ENCODE data around the gene ENDOV. TPM values are rescaled to one million over a fixed set of nuclear protein-coding genes. Genes with fewer than 3 reads are reported as not detected.
"Not testable (repeated sequence)": the region's sequence is repeated elsewhere in the genome, so short reads cannot be mapped to it uniquely, and the experiment has no call there.

Gene ENDOV
- total RNA-seq, 2 experiments from 2014 or later = 12.3 to 13.0 TPM

DNA sequence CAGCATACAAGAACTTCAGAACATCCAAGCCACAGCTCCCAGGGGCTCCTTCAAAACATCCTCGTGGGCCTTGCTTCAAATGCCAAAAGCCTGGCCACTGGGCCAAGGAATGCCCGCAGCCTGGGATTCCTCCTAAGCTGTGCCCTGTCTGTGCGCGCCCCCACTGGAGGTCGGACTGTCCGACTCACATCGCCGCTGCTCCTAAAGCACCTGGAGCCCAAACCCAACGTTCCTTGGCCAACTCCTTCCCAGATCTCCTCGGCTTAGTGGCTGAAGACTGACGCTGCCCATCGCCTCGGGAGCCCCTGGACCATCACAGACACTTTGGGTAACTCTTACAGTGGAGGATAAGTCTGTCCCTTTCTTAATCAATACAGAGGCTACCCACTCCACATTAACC lies 12.9 kb upstream of the ENDOV start:
- H3K9me3 Mint-ChIP-seq (ENCODE audit: low read depth); DNase-seq; H3K4me1 Mint-ChIP-seq; H3K36me3 Mint-ChIP-seq (ENCODE audit: low read depth); H3K27me3 Mint-ChIP-seq; H3K4me3 Mint-ChIP-seq; POLR2A ChIA-PET; H3K27ac Mint-ChIP-seq; ATAC-seq; intact Hi-C loops (cut with DNase I, micrococcal nuclease): not testable (repeated sequence)
- CTCF ChIA-PET = interaction anchor here (0.9 to 1.0 kb wide), 2 partner anchors 20 to 25 kb away, joined by 3 read pairs; no protein-coding TSS in a partner anchor

DNA sequence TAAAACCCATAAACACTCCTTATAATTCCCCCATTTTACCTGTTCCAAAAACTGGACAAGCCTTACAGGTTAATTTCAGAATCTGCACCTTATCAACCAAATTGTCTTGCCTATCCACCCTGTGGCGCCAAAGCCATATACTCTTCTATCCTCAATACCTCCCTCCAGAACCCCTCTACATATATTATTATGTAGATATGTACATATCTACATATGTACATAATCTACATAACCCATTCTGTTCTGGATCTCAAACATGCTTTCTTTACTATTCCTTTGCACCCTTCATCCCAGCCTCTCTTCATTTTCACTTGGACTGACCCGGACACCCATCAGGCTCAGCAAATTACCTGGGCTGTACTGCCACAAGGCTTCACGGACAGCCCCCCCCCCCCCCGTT lies 12.0 kb upstream of the ENDOV start:
- no peak overlapping the region for H3K4me3 Mint-ChIP-seq
- CTCF ChIA-PET = no interaction called here
- H3K27ac Mint-ChIP-seq = no peak overlapping the region
- ATAC-seq = no peak
- no peaks in the 10 kb centered on the region for H3K9me3 Mint-ChIP-seq (ENCODE audit: low read depth)
- H3K36me3 Mint-ChIP-seq (ENCODE audit: low read depth) = no peaks in the 10 kb centered on the region
- POLR2A ChIA-PET = no interaction called here
- no peak for DNase-seq
- H3K4me1 Mint-ChIP-seq = peaks cover 2% of the 10 kb centered on the region
- intact Hi-C loops (cut with DNase I, micrococcal nuclease) = no loop called here
- H3K27me3 Mint-ChIP-seq = no peaks in the 10 kb centered on the region

DNA sequence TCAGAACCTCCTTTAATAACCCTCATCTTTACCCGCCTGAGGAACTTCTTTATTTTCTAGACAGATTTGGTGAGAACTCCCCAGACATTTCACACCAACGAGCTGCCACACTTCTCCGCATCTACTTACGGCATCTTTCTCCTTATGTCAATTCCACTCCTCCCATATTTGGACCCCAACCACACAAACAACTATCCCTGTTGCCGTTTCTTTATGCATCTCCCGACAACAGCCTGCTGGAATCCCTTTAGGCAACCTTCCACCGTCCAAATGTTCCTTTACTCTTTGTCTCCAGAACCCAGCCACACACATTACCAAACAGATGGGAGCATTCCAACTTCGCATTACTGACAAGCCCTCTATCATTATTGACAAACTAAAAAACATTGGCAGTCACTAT lies 8.8 kb upstream of the ENDOV start:
- POLR2A ChIA-PET = no interaction called here
- H3K4me1 Mint-ChIP-seq = peaks cover 3% of the 10 kb centered on the region
- intact Hi-C loops (cut with DNase I, micrococcal nuclease) = no loop called here
- no peak overlapping the region for H3K27ac Mint-ChIP-seq
- no peaks in the 10 kb centered on the region for H3K9me3 Mint-ChIP-seq (ENCODE audit: low read depth)
- no peaks in the 10 kb centered on the region for H3K27me3 Mint-ChIP-seq
- no peak for ATAC-seq
- DNase-seq = no peak
- H3K36me3 Mint-ChIP-seq (ENCODE audit: low read depth) = no peaks in the 10 kb centered on the region
- CTCF ChIA-PET = no interaction called here
- H3K4me3 Mint-ChIP-seq = no peak overlapping the region

DNA sequence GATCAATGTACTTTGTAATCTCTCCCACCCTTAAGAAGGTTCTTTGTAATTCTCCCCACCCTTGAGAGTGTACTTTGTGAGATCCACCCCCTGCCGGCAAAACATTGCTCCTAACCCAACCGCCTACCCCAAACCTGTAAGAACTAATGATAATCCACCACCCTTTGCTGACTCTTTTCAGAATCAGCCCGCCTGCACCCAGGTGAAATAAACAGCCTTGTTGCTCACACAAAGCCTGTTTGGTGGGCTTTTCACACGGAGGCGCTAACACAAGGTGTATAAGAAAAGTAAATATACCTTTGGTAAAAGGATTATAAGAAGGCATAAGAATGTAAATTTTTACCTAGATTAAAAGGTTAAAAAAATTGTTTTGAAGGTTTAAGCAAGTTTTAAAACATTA lies 7.0 kb upstream of the ENDOV start:
- DNase-seq; H3K4me3 Mint-ChIP-seq; ATAC-seq; H3K4me1 Mint-ChIP-seq; H3K27me3 Mint-ChIP-seq; H3K36me3 Mint-ChIP-seq (ENCODE audit: low read depth); H3K27ac Mint-ChIP-seq; POLR2A ChIA-PET; intact Hi-C loops (cut with DNase I, micrococcal nuclease); H3K9me3 Mint-ChIP-seq (ENCODE audit: low read depth): not testable (repeated sequence)
- CTCF ChIA-PET = interaction anchor here (1.2 kb wide), 1 partner anchor 10 kb away, joined by 3 read pairs; no protein-coding TSS in a partner anchor

DNA sequence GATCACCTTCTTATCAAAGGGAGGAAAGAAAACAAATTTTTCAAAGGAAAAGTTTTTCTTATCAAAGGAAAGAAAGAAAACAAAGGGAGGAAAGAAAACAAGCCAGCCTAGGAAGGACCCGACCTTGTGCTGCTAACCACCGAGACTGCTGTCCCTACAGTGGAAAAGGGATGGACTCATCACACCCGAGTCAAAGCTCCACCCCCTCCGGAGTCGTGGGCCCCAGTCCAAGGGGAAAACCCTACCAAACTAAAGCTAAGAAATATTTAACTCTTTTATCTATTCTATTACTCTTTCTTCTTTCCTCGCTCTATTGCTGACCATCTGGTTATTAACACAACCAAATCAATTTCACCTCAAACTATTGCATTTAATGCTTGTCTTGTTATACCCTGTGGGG lies 6.1 kb upstream of the ENDOV start:
- Mint-ChIP-seq H3K9me3 (ENCODE audit: low read depth) (no peaks in the 10 kb centered on the region), H3K27ac (no peak overlapping the region), H3K4me1 (peaks cover 3% of the 10 kb centered on the region), H3K36me3 (ENCODE audit: low read depth) (no peaks in the 10 kb centered on the region), H3K27me3 (peaks cover 11% of the 10 kb centered on the region), H3K4me3 (no peak overlapping the region)
- POLR2A ChIA-PET = no interaction called here
- intact Hi-C loops (cut with DNase I, micrococcal nuclease) = no loop called here
- CTCF ChIA-PET = interaction anchor here (0.7 kb wide), 1 partner anchor 161 kb away, joined by 3 read pairs; no protein-coding TSS in a partner anchor
- DNase-seq (peak; percentile 50), ATAC-seq (no peak)

DNA sequence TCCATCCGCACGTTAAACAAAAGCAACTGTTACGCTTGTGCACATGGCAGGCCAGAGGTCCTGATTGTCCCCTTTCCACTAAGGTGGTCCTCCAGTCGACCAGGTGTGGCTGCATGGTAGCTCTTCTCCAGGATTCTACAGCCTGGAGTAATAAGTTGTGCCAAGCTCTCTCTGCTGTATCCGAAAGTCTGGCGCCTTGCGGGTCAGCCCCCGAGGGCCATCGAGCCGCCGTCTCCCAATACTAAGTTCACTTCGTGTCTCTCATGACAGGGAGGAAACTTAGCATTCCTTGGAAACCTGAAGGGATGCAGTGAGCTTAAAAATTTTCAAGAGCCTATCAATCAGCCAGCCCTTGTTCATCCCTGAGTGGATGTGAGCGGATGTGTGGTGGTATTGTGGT lies 5.3 kb upstream of the ENDOV start:
- ChIA-PET CTCF (no interaction called here), POLR2A (no interaction called here)
- ATAC-seq (no peak), DNase-seq (no peak)
- Mint-ChIP-seq H3K4me1 (peaks cover 10% of the 10 kb centered on the region), H3K27me3 (peaks cover 16% of the 10 kb centered on the region), H3K27ac (no peak overlapping the region), H3K9me3 (ENCODE audit: low read depth) (no peaks in the 10 kb centered on the region), H3K4me3 (no peak overlapping the region), H3K36me3 (ENCODE audit: low read depth) (no peaks in the 10 kb centered on the region)
- intact Hi-C loops (cut with DNase I, micrococcal nuclease) = no loop called here

DNA sequence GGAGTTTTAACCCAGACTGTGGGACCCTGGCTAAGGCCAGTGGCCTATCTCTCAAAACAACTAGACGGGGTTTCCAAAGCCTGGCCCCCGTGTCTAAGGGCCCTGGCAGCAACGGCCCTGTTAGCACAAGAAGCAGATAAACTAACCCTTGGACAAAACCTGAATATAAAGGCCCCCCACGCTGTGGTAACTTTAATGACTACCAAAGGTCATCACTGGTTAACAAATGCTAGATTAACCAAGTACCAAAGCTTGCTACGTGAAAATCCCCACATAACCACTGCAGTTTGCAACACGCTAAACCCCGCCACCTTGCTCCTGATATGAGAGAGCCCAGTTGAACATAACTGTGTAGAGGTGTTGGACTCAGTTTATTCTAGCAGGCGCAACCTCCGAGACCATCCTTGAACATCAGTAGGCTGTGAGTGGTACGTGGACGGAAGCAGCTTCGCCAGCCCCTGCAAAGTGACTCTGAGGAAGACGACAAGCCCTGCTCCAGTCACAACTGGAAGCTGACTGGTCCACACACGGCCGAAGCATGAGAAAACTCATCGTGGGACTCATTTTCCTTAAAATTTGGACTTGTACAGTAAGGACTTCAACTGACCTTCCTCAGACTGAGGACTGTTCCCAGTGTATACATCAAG lies 4.4 kb upstream of the ENDOV start:
- CTCF ChIA-PET = interaction anchor here (0.6 to 1.0 kb wide), 2 partner anchors 28 to 691 kb away, joined by 3 to 5 read pairs; no protein-coding TSS in a partner anchor
- H3K36me3 Mint-ChIP-seq (ENCODE audit: low read depth); ATAC-seq; intact Hi-C loops (cut with DNase I, micrococcal nuclease); H3K9me3 Mint-ChIP-seq (ENCODE audit: low read depth); H3K27ac Mint-ChIP-seq; DNase-seq; POLR2A ChIA-PET; H3K4me3 Mint-ChIP-seq: not testable (repeated sequence)
- H3K27me3 Mint-ChIP-seq = peaks cover 16% of the 10 kb centered on the region
- H3K4me1 Mint-ChIP-seq = peaks cover 10% of the 10 kb centered on the region

DNA sequence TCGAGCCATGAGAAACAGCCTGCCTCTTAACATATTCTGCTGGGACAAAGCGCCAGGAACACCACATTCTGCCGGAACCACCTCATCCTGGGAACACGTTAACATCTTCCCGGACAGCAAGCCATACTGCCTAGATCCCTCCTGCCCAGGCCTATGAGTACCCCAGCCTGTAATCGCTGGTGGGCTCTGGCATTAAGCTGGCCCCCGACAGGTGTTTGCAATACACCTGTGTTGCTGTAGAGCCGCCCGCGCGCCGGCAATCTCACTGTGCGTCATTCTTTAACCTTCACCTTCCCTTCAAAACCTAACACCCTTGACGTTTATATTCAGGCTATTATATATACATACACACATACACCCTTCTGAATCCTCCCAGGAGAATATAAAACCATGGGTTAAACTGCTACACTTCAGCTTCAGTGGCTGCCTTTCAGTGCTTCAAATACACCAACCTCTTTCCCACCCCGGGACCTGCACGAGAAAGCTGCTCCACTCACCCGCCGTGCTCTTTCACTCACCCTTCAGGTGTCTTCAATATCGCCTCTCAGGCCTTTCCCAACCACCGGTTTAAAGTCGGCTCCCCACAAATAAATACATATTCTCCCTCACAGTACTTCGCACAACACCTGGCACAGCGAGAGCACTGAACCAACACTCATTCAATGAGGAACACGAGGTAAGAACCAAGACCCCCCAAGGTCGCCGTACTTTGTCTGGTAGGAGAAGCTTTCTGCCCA lies 1.0 kb upstream of the ENDOV start:
- Mint-ChIP-seq H3K27ac (no peak overlapping the region), H3K4me1 (peaks cover 24% of the 10 kb centered on the region)
- CTCF ChIA-PET = interaction anchor here (2.5 kb wide), 1 partner anchor 11 kb away, joined by 14 read pairs; no protein-coding TSS in a partner anchor

DNA sequence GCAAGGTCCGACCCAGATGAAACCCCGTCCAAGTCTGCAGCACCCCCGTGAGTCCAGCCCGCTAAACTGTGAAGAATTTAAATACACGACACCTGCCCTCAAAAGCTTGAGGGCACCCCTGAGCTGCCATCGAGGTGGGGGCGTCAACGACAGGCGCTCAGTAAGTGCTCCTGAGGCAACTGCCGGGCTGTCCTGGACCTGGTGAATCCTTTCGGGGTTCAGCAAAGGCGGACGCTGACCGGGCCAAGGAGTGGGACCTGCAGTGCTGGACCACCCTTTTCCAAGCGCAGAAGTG lies 512 bp upstream of the ENDOV start:
- Mint-ChIP-seq H3K27ac (no peak overlapping the region), H3K27me3 (peaks cover 16% of the 10 kb centered on the region), H3K9me3 (ENCODE audit: low read depth) (no peaks in the 10 kb centered on the region), H3K4me3 (peak overlapping the region; percentile 81), H3K36me3 (ENCODE audit: low read depth) (peaks cover 4% of the 10 kb centered on the region), H3K4me1 (peaks cover 23% of the 10 kb centered on the region)
- ChIA-PET CTCF (interaction anchor here (2.5 kb wide), 1 partner anchor 10 kb away, joined by 14 read pairs; no protein-coding TSS in a partner anchor), POLR2A (no interaction called here)
- ATAC-seq = no peak
- intact Hi-C loops (cut with DNase I, micrococcal nuclease) = loop anchor here in 1 of 2 experiments (2.0 kb wide), 1 partner anchor 130 kb away; the partner anchor contains the start of gene RPTOR
- DNase-seq = peak; percentile 27

More for the DNA sequence above, 1.0 kb upstream of the ENDOV start:
- peak overlapping the region; percentile 81 for H3K4me3 Mint-ChIP-seq
- ATAC-seq = no peak
- intact Hi-C loops (cut with DNase I, micrococcal nuclease) = loop anchor here in 1 of 2 experiments (2.0 kb wide), 1 partner anchor 131 kb away; the partner anchor contains the start of gene RPTOR
- no peak for DNase-seq
- H3K9me3 Mint-ChIP-seq (ENCODE audit: low read depth) = no peaks in the 10 kb centered on the region
- peaks cover 4% of the 10 kb centered on the region for H3K36me3 Mint-ChIP-seq (ENCODE audit: low read depth)
- peaks cover 16% of the 10 kb centered on the region for H3K27me3 Mint-ChIP-seq
- POLR2A ChIA-PET = no interaction called here

DNA sequence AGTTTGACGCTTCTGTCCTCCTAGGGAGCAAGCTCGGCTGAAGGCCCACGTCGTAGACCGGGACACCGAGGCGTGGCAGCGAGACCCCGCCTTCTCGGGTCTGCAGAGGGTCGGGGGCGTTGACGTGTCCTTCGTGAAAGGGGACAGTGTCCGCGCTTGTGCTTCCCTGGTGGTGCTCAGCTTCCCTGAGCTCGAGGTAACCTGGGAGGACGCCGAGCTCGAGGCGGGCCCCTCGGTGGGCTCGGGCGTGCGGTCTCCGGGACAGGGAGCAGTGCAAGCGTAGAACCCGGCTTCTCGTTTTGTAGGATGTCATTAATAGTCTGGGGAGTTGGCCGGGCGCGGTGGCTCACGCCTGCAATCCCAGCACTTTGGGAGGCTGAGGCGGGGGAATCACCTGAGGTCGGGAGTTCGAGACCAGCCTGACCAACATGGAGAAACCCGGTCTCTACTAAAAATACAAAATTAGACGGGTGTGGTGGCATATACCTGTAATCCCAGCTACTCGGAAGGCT lies 715 bp downstream of the ENDOV start:
- intact Hi-C loops (cut with DNase I, micrococcal nuclease) = loop anchor here in 1 of 2 experiments (1.0 to 2.0 kb wide), 10 partner anchors 39 to 824 kb away; partner anchors contain the start of genes CHMP6, EIF4A3, NDUFAF8 and RPTOR
- Mint-ChIP-seq H3K4me1 (peaks cover 23% of the 10 kb centered on the region), H3K4me3 (peak overlapping the region; percentile 81), H3K9me3 (ENCODE audit: low read depth) (no peaks in the 10 kb centered on the region), H3K27ac (no peak overlapping the region), H3K27me3 (peaks cover 16% of the 10 kb centered on the region), H3K36me3 (ENCODE audit: low read depth) (peaks cover 4% of the 10 kb centered on the region)
- no peak for ATAC-seq
- CTCF ChIA-PET = interaction anchor here (0.6 to 2.5 kb wide), 2 partner anchors 9 to 17 kb away, joined by 3 to 14 read pairs; no protein-coding TSS in a partner anchor
- DNase-seq = no peak
- POLR2A ChIA-PET = no interaction called here

DNA sequence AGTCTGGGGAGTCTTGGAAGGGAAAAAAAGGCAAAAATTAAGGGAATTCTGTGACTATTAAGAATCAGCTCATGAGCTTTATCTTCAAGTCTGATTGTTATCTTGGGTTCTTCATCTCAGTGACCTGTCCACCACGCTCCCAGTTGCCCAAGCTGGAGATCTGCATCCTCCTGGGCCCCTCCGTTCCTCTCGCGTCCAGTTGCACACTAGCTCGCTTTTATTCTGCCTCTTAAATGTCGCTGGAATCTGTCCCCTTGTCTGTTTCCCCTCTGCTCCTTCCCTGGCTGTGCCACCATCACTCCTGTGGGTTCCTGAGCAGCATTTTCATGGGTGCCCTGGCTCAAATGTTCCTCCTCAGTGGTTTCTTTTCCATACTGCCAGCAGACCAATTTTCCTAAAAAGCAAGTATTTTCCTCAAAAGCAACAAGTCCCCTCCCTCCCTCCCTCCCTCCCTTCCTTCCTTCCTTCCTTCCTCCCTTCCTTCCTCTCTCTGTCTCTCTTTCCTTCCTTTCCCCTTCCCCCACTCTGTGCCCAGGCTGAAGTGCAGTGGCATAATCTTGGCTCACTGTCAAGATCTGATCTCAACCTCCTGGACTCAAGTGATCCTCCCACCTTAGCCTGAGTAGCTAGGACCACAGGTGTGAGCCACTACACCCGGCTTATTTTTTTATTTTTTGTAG lies 1.4 kb downstream of the ENDOV start:
- peaks cover 16% of the 10 kb centered on the region for H3K27me3 Mint-ChIP-seq
- H3K9me3 Mint-ChIP-seq (ENCODE audit: low read depth) = no peaks in the 10 kb centered on the region
- ChIA-PET CTCF (interaction anchor here (0.6 to 2.5 kb wide), 4 partner anchors 8 to 1986 kb away, joined by 3 to 14 read pairs (median 4); no protein-coding TSS in a partner anchor), POLR2A (no interaction called here)
- H3K36me3 Mint-ChIP-seq (ENCODE audit: low read depth) = peaks cover 4% of the 10 kb centered on the region
- H3K4me1 Mint-ChIP-seq = peaks cover 23% of the 10 kb centered on the region
- DNase-seq = no peak
- no peak overlapping the region for H3K27ac Mint-ChIP-seq
- no peak for ATAC-seq
- intact Hi-C loops (cut with DNase I, micrococcal nuclease) = no loop called here
- peak overlapping the region; percentile 81 for H3K4me3 Mint-ChIP-seq

Measured in activated CD4-positive, alpha-beta T cell treated with anti-CD3 and anti-CD28 coated beads for 36 hours (primary cell).